ENCODE data around the gene KIF16B.

Gene KIF16B

GRCh38 chr20:16236589-16237241, 336.5 kb downstream of the KIF16B start:
- Histone ChIP-seq H3K9ac (ENCODE audit: low read depth, low read length) (no peak overlapping the region), H3K4me2 (ENCODE audit: insufficient read depth, low read length) (no peak overlapping the region), H3K27ac (ENCODE audit: low read length) (no peak overlapping the region), H2AFZ (ENCODE audit: low read depth, low read length) (no peak overlapping the region), H3K27me3 (ENCODE audit: insufficient read depth, low read length, poor library complexity) (no peaks in the 10 kb centered on the region), H3K4me3 (ENCODE audit: low read depth in 1 of 2, low read length in 2 of 2) (no peak overlapping the region), H3K4me1 (ENCODE audit: insufficient read depth, low read length) (no peaks in the 10 kb centered on the region), H4K20me1 (ENCODE audit: insufficient read depth, low read length) (no peaks in the 10 kb centered on the region), H3K36me3 (ENCODE audit: insufficient read depth, low read length) (no peaks in the 10 kb centered on the region), H3K9me3 (ENCODE audit: insufficient read depth, low read length, severe bottlenecking) (peaks cover 9% of the 10 kb centered on the region), H3K79me2 (ENCODE audit: insufficient read depth, low read length) (no peaks in the 10 kb centered on the region)
- TF ChIP-seq CTCF (IDR thresholded peaks at IDR 0.05; ENCODE audit: borderline replicate concordance, extremely low read depth, low read length, poor library complexity, severe bottlenecking) = no peak
- TF ChIP-seq EZH2 (IDR thresholded peaks at IDR 0.05; ENCODE audit: borderline replicate concordance, low read depth, low read length, severe bottlenecking) = no peak
- ATAC-seq (ENCODE audit: insufficient read depth, low read depth) (no peak), DNase-seq (no peak)

- no peak overlapping the region for H3K9ac ChIP-seq (ENCODE audit: low read depth, low read length)
- no peaks in the 10 kb centered on the region for H3K36me3 ChIP-seq (ENCODE audit: insufficient read depth, low read length)
- H4K20me1 ChIP-seq (ENCODE audit: insufficient read depth, low read length) = no peaks in the 10 kb centered on the region
- H3K4me1 ChIP-seq (ENCODE audit: insufficient read depth, low read length) = no peaks in the 10 kb centered on the region
- H3K4me3 ChIP-seq (ENCODE audit: low read depth in 1 of 2, low read length in 2 of 2) = no peak overlapping the region
- H3K9me3 ChIP-seq (ENCODE audit: insufficient read depth, low read length, severe bottlenecking) = peaks cover 3% of the 10 kb centered on the region
- H3K79me2 ChIP-seq (ENCODE audit: insufficient read depth, low read length) = no peaks in the 10 kb centered on the region
- H3K4me2 ChIP-seq (ENCODE audit: insufficient read depth, low read length) = no peak overlapping the region
- no peak for ATAC-seq (ENCODE audit: insufficient read depth, low read depth)
- TF ChIP-seq CTCF (IDR thresholded peaks at IDR 0.05; ENCODE audit: borderline replicate concordance, extremely low read depth, low read length, poor library complexity, severe bottlenecking) (no peak), EZH2 (IDR thresholded peaks at IDR 0.05; ENCODE audit: borderline replicate concordance, low read depth, low read length, severe bottlenecking) (no peak)
- no peak overlapping the region for H2AFZ ChIP-seq (ENCODE audit: low read depth, low read length)
- no peak overlapping the region for H3K27ac ChIP-seq (ENCODE audit: low read length)
- no peak for DNase-seq
- no peaks in the 10 kb centered on the region for H3K27me3 ChIP-seq (ENCODE audit: insufficient read depth, low read length, poor library complexity)
Measured at GRCh38 chr20:16230402-16230801, 342.8 kb downstream of the KIF16B start.

GRCh38 chr20:16229813-16230212, 343.4 kb downstream of the KIF16B start:
- peaks cover 3% of the 10 kb centered on the region for H3K9me3 ChIP-seq (ENCODE audit: insufficient read depth, low read length, severe bottlenecking)
- TF ChIP-seq EZH2 (IDR thresholded peaks at IDR 0.05; ENCODE audit: borderline replicate concordance, low read depth, low read length, severe bottlenecking) = no peak
- TF ChIP-seq CTCF (IDR thresholded peaks at IDR 0.05; ENCODE audit: borderline replicate concordance, extremely low read depth, low read length, poor library complexity, severe bottlenecking) = no peak
- H3K9ac ChIP-seq (ENCODE audit: low read depth, low read length) = no peak overlapping the region
- no peaks in the 10 kb centered on the region for H3K27me3 ChIP-seq (ENCODE audit: insufficient read depth, low read length, poor library complexity)
- no peak for ATAC-seq (ENCODE audit: insufficient read depth, low read depth)
- no peak for DNase-seq
- no peak overlapping the region for H3K27ac ChIP-seq (ENCODE audit: low read length)
- H3K4me1 ChIP-seq (ENCODE audit: insufficient read depth, low read length) = no peaks in the 10 kb centered on the region
- no peaks in the 10 kb centered on the region for H3K36me3 ChIP-seq (ENCODE audit: insufficient read depth, low read length)
- H2AFZ ChIP-seq (ENCODE audit: low read depth, low read length) = no peak overlapping the region
- H3K4me2 ChIP-seq (ENCODE audit: insufficient read depth, low read length) = no peak overlapping the region
- no peaks in the 10 kb centered on the region for H3K79me2 ChIP-seq (ENCODE audit: insufficient read depth, low read length)
- H4K20me1 ChIP-seq (ENCODE audit: insufficient read depth, low read length) = no peaks in the 10 kb centered on the region
- no peak overlapping the region for H3K4me3 ChIP-seq (ENCODE audit: low read depth in 1 of 2, low read length in 2 of 2)

All from DND-41 (cell line).